Measurements from ENCODE around the gene HSF2.

HSF2 gene

GRCh38 chr6:122400121-122400450 lies 634 bp downstream of the HSF2 start:
- no peak for DNase-seq

- DNase-seq: no peak
Observed at GRCh38 chr6:122400462-122401089, 1.1 kb downstream of the HSF2 start.

GRCh38 chr6:122401104-122401503 lies 1.7 kb downstream of the HSF2 start:
- DNase-seq: no peak

GRCh38 chr6:122404444-122404843 lies 5.0 kb downstream of the HSF2 start:
- no peak for DNase-seq

GRCh38 chr6:122405417-122405816 lies 6.0 kb downstream of the HSF2 start:
- DNase-seq: no peak

GRCh38 chr6:122406187-122406586 lies 6.7 kb downstream of the HSF2 start:
- no peak for DNase-seq

GRCh38 chr6:122407712-122408111 lies 8.3 kb downstream of the HSF2 start:
- DNase-seq: no peak

GRCh38 chr6:122408240-122408639 lies 8.8 kb downstream of the HSF2 start:
- no peak for DNase-seq

- peak; percentile 43 for DNase-seq
Observed at GRCh38 chr6:122408702-122409458, 9.4 kb downstream of the HSF2 start.

- DNase-seq: no peak
Observed at GRCh38 chr6:122412001-122412400, 12.5 kb downstream of the HSF2 start.

GRCh38 chr6:122416825-122417224 lies 17.4 kb downstream of the HSF2 start:
- no peak for DNase-seq

GRCh38 chr6:122422003-122422402 lies 22.6 kb downstream of the HSF2 start:
- no peak for DNase-seq

GRCh38 chr6:122422614-122423267 lies 23.3 kb downstream of the HSF2 start:
- DNase-seq: no peak

- DNase-seq: no peak
Observed at GRCh38 chr6:122423734-122424133, 24.3 kb downstream of the HSF2 start.

- DNase-seq: no peak
Observed at GRCh38 chr6:122426597-122426996, 27.1 kb downstream of the HSF2 start.

GRCh38 chr6:122428781-122429180 lies 29.3 kb downstream of the HSF2 start:
- no peak for DNase-seq

- DNase-seq: no peak
Observed at GRCh38 chr6:122429323-122429722, 29.9 kb downstream of the HSF2 start.

- DNase-seq: no peak
Observed at GRCh38 chr6:122431780-122432179, 32.3 kb downstream of the HSF2 start.

- no peak for DNase-seq
Observed at GRCh38 chr6:122432816-122433215, 33.4 kb downstream of the HSF2 start.

GRCh38 chr6:122438975-122439374 lies 39.5 kb downstream of the HSF2 start:
- no peak for DNase-seq

- DNase-seq: no peak
Observed at GRCh38 chr6:122445274-122445673, 45.8 kb downstream of the HSF2 start.

GRCh38 chr6:122449069-122449468 lies 49.6 kb downstream of the HSF2 start:
- DNase-seq: no peak

GRCh38 chr6:122452509-122452908 lies 53.1 kb downstream of the HSF2 start:
- no peak for DNase-seq

GRCh38 chr6:122454673-122455072 lies 55.2 kb downstream of the HSF2 start:
- no peak for DNase-seq
